ENCODE results near the gene KLF16. TPM values are rescaled to one million over a fixed set of nuclear protein-coding genes. Genes with fewer than 3 reads are reported as not detected.
"Not testable (repeated sequence)": the region's sequence is repeated elsewhere in the genome, so short reads cannot be mapped to it uniquely, and the experiment has no call there.

KLF16 gene
- total and polyA plus RNA-seq, 3 donors from 2014 or later: 13.3 to 26.5 (median 14.7) TPM

DNA sequence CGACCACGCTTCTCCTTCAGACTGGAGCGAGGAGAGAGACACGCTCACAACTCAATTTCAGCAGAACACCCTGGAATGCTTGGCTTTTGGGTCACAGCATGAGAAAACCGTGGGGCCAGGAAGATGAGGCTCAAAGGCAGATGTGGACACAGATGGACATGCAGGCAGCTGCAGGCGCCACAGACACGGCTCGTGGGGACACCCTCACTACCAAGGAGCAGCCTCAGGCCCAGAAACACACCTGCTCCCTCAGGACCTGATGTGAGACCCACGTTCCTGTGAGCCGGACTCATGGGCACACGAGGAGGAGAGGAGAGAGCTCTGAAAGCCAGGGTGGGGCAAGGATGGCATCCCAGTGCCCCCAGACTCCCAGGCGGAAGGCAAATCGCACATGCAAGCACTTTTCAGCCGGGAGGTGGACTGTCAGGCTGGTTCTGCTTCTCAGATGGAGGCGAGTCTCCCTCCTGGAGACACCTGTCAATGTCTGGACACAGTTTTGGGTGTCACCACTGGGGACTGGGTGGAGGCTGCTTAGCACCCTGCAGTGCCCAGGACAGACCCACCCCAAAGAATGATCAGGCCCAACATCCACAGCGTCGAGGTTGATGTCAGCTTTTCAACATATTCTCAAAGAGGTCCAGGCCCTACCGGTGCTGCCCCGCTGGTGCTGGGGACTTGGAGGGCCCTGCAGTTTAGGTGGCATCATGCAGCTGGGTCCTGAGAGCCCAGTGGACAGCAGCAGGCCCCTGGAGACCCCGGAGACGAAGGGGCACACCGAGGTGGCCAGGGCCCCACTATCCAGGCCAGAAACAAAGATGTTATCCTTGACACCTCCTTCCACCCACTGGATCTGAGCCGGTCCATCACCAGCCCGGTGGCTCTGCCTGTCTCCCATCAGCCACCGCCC is 19.7 kb upstream of the KLF16 start:
- Histone ChIP-seq H3K27me3 (no peaks in the 10 kb centered on the region), H3K9me3 (no peaks in the 10 kb centered on the region), H3K27ac (peak overlapping the region in 1 of 2 donors; percentile 11), H3K4me1 (peaks cover 33% of the 10 kb centered on the region), H3K4me3 (no peak overlapping the region), H3K36me3 (ENCODE audit: low read depth, missing control alignments) (no peaks in the 10 kb centered on the region)
- DNase-seq: no peak
- intact Hi-C loops (cut with DNase I; ENCODE audit: low total_unique reads): no loop called here
- no peak for TF ChIP-seq POLR2A (IDR thresholded peaks at IDR 0.05)
- TF ChIP-seq, protein P1, sequence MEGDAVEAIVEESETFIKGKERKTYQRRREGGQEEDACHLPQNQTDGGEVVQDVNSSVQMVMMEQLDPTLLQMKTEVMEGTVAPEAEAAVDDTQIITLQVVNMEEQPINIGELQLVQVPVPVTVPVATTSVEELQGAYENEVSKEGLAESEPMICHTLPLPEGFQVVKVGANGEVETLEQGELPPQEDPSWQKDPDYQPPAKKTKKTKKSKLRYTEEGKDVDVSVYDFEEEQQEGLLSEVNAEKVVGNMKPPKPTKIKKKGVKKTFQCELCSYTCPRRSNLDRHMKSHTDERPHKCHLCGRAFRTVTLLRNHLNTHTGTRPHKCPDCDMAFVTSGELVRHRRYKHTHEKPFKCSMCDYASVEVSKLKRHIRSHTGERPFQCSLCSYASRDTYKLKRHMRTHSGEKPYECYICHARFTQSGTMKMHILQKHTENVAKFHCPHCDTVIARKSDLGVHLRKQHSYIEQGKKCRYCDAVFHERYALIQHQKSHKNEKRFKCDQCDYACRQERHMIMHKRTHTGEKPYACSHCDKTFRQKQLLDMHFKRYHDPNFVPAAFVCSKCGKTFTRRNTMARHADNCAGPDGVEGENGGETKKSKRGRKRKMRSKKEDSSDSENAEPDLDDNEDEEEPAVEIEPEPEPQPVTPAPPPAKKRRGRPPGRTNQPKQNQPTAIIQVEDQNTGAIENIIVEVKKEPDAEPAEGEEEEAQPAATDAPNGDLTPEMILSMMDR (IDR thresholded peaks at IDR 0.05): no peak
- WGBS, 2 donors: 74 to 76% methylated on average over 12 to 23 of the region's 25 CpGs

DNA sequence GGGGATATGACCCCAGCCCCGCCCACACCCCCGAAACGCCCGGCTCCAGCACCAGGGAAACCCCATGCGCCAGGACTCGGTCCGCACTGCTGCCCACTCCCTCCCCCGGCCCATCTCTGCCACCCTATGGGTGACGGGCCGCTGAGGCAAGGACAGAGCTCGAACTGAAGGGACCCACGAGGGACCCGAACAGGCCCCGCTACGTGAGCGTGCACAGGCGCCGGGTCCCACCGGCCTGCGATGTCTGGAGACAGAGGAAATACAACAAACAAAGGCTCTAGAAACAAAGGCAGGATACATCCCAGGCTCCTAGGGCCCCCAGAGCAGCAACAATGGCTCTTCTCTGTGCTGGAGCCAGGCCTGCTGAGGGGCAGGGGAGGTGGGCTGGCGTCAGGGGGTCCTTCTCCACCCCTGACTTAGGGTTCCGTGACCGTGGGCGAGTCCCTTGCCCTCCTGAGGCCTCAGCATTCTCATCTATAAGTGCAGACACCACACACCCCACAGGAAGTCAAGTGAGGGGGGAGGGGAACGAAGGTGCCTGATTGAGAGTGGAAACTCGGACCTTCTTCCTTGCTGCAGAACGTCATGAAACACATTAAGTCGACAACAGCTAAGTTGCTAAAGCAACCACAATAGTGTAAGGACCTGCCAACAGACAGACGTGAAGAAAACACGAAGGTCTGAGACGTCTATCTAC is 18.9 kb upstream of the KLF16 start:
- H3K4me1 ChIP-seq: peaks cover 27% of the 10 kb centered on the region
- no peak overlapping the region for H3K4me3 ChIP-seq
- WGBS, 2 donors: 61 to 77% methylated on average over 31 of the region's 31 CpGs
- DNase-seq: no peak
- H3K36me3 ChIP-seq (ENCODE audit: low read depth, missing control alignments): no peaks in the 10 kb centered on the region
- no peak overlapping the region for H3K27ac ChIP-seq
- intact Hi-C loops (cut with DNase I; ENCODE audit: low total_unique reads): no loop called here
- TF ChIP-seq, protein P1 (IDR thresholded peaks at IDR 0.05): no peak
- TF ChIP-seq POLR2A (IDR thresholded peaks at IDR 0.05): no peak
- no peaks in the 10 kb centered on the region for H3K9me3 ChIP-seq
- no peaks in the 10 kb centered on the region for H3K27me3 ChIP-seq

DNA sequence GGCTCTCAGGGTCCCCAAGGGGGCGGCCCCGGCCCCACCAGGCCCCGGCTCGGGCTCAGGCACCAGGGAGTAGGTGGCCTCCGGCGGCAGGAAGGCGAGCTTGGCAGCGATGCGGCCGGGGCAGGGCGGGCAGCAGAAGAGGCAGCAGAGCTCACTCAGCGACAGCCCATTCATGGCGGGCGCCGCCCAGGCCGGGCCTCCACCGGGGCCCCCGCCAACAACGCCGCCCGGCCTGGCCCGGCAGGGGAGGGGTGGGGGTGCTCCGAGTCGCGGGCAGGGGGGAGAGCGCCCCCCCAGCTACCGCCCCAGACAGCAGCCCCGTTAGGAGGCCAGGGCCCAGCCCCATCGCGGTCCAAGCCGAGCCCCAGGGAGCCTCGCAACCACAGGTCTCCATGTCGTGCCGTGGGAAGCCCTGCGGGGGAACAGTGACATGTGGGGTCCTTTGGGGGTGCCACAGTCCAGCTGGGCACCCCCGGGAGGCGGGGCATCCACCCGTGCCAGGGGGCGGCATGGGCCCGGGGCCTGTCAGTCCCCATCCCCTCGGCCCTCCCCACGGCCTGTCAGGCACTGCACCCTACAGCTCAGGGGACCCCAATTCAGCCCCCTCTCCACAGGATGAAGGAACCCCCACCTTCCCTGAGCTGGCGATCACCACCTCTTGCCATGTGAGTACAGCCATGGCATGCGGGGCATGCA is 18.2 kb upstream of the KLF16 start:
- H3K4me3 ChIP-seq; H3K36me3 ChIP-seq (ENCODE audit: low read depth, missing control alignments); intact Hi-C loops (cut with DNase I; ENCODE audit: low total_unique reads); H3K27ac ChIP-seq; H3K27me3 ChIP-seq; H3K9me3 ChIP-seq; DNase-seq: not testable (repeated sequence)
- 68 to 89% methylated on average over 2 to 21 of the region's 44 CpGs for WGBS, 2 donors
- peaks cover 25% of the 10 kb centered on the region for H3K4me1 ChIP-seq

DNA sequence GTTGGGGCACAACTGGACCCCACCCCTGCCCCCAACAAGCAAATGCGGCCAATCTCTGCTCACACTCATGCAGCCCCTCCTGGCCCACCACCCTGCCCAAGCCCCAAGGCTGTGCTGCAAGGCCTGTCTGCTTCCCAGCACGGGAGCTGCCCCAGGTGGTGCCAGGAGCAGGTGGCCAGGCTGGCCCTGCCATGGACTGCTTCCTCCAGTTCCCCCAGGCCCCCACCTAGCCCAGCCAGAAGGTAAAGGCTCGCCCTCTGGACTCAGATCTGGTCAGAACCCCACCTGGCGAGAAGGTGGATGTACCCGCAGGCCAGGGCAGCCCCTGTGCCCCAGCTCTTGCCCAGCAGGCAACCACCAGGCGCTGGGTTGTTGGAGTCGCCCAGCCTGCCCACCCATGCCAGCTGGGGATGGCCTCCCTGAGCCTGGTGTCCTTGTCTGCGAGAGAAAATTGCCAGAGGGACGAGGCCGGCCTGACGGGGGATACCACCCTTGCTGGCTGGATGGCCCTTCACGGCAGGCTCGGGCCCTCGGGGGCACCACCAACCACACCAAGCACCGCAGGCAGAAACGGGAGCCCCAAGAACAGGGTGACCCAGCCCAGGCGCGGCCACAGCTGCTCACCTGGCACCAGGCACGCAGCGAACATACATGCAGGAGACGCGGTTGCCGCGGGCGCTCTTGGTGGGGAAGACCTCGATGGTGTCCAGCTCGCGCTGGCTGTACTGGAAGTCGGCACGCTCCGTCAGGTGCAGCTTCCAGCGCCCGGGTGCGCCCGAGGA is 17.4 kb upstream of the KLF16 start:
- no peak overlapping the region for H3K27ac ChIP-seq
- no peak for DNase-seq
- peaks cover 30% of the 10 kb centered on the region for H3K4me1 ChIP-seq
- intact Hi-C loops (cut with DNase I; ENCODE audit: low total_unique reads): no loop called here
- WGBS, 2 donors: 85% methylated on average over 12 of the region's 35 CpGs; no CpG with 5 or more reads in 1 of the 2 donors
- TF ChIP-seq POLR2A (IDR thresholded peaks at IDR 0.05): no peak
- TF ChIP-seq, protein P1 (IDR thresholded peaks at IDR 0.05): no peak
- H3K27me3 ChIP-seq: no peaks in the 10 kb centered on the region
- H3K9me3 ChIP-seq: no peaks in the 10 kb centered on the region
- H3K36me3 ChIP-seq (ENCODE audit: low read depth, missing control alignments): no peaks in the 10 kb centered on the region
- H3K4me3 ChIP-seq: no peak overlapping the region

DNA sequence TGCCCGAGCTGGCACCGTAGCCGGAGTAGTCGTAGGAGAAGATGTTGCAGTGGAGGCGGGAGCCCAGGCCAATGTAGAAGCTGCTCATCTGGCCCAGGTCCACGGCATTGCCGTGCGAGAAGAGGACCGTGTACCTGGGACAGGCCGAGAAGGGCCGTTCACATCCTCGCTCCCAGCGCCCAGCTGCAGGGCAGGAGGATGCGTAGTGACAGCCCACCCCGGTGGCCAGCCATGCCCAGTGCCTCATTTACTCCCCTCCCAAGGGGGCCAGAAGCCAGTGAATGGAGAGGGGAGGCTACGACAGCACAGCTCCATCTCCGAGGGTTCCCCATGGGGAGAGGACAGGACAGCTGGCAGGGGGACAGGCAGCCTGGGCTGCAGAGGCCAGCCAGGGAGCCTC is 16.6 kb upstream of the KLF16 start:
- peaks cover 30% of the 10 kb centered on the region for H3K4me1 ChIP-seq
- H3K36me3 ChIP-seq (ENCODE audit: low read depth, missing control alignments); intact Hi-C loops (cut with DNase I; ENCODE audit: low total_unique reads); H3K4me3 ChIP-seq; H3K27ac ChIP-seq; H3K9me3 ChIP-seq; DNase-seq; H3K27me3 ChIP-seq: not testable (repeated sequence)
- WGBS, 2 donors: 60 to 88% methylated on average over 9 to 12 of the region's 17 CpGs

DNA sequence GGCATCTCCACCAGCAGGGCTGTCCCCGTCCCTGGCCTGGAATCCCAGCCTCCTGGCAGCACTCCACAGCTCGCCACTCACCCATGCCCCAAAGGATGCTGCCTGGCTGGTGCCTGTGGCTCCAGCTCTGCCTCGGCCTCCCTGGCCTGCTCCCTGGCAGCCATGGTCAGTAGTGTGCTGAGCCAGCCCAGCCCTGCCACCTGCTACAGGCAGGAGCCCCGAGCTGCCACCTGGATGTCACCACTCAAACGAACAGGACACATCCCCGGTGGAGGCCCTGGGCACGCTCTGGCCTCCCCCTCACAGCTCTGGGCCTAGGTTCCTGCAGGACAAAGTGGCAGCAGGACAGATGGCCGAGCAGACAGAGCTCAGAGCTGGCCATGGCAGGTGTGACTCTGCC is 15.2 kb upstream of the KLF16 start:
- 79 to 95% methylated on average over 4 to 8 of the region's 8 CpGs for WGBS, 2 donors
- peaks cover 30% of the 10 kb centered on the region for H3K4me1 ChIP-seq
- DNase-seq; H3K27me3 ChIP-seq; intact Hi-C loops (cut with DNase I; ENCODE audit: low total_unique reads); H3K9me3 ChIP-seq; H3K4me3 ChIP-seq; H3K36me3 ChIP-seq (ENCODE audit: low read depth, missing control alignments); H3K27ac ChIP-seq: not testable (repeated sequence)

DNA sequence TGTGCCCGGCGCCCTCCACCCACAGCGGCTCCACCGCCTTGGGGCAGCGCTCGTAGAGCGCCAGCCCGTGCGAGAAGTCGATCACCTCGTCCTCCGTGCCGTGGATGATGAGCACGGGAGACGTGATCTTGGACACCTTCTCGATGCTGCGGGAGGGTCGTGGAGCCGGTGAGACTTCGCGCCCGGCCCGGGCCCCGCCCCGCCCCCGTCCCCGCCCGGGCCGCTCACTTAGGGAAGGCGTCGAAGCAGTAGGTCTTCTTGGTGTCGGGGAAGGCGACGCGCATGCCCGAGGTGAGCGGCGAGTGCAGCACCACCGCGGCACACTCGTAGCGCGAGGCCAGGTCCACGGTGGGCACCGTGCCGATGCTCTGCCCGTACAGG is 13.9 kb upstream of the KLF16 start:
- H3K9me3 ChIP-seq; H3K27ac ChIP-seq; H3K36me3 ChIP-seq (ENCODE audit: low read depth, missing control alignments); DNase-seq; H3K4me3 ChIP-seq; intact Hi-C loops (cut with DNase I; ENCODE audit: low total_unique reads); H3K27me3 ChIP-seq: not testable (repeated sequence)
- 56 to 72% methylated on average over 9 to 29 of the region's 47 CpGs for WGBS, 2 donors
- peaks cover 34% of the 10 kb centered on the region for H3K4me1 ChIP-seq

All from testis (tissue), 3 donors.